ENCODE measurements around the gene GABPA. TPM values are rescaled to one million over a fixed set of nuclear protein-coding genes. Genes with fewer than 3 reads are reported as not detected.

The GABPA gene
- total RNA-seq, 1 donor from 2014 or later = 32.7 TPM

DNA sequence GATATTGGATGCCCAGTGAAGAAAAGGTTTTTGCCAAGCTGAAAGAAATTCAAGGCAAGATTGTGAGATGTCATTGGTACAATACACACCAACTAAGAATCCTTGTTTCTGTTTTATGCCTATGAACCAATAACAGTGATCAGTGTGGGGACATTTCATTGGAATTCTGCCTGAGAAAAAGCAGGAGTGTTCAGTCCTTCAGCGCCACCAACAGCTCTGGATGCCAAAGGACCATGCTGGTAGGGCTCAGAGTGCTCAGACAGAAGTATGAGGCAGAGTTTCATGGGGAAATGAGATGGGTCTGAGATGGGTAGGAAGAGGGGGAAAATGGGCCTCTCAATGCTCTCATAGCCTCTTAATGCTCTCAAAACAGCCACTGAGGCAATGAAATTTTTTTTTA lies 56.5 kb downstream of the GABPA start:
- intact Hi-C loops (cut with DNase I) = loop anchor here (10.0 kb wide), 1 partner anchor 923 kb away; no protein-coding TSS in a partner anchor
- no peak for ATAC-seq
- DNase-seq (ENCODE audit: low spot score) = no peak

GRCh38 chr21:25801217-25802014 lies 66.6 kb downstream of the GABPA start:
- peak; percentile 84 for DNase-seq (ENCODE audit: low spot score)
- ATAC-seq = peak; percentile 84
- intact Hi-C loops (cut with DNase I) = no loop called here

DNA sequence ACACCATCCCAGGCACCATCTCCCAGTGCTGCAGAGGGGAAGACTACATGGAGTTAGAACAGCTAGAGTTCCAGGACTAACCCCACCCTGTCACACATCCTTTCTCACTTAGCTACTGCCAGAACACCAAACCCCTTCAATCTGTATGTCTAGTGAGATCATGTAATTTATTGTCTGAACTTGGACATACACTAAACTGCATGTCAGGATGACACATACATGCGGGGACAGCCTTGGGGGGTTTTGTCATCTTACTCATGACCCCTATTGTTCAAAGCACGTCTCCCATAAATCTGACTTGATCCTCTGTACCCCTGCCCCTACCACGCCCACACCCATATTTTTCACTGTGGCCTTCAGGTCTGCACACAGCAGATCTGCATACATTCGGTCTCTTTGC lies 71.3 kb downstream of the GABPA start:
- intact Hi-C loops (cut with DNase I) = no loop called here
- ATAC-seq (no peak), DNase-seq (ENCODE audit: low spot score) (no peak)

GRCh38 chr21:25807191-25807590 lies 72.4 kb downstream of the GABPA start:
- DNase-seq (ENCODE audit: low spot score) (no peak), ATAC-seq (no peak)
- intact Hi-C loops (cut with DNase I) = no loop called here

- DNase-seq (ENCODE audit: low spot score) (no peak), ATAC-seq (no peak)
- intact Hi-C loops (cut with DNase I) = no loop called here
Observed at GRCh38 chr21:25809013-25809412, 74.2 kb downstream of the GABPA start.

GRCh38 chr21:25811186-25811585 lies 76.4 kb downstream of the GABPA start:
- ATAC-seq (no peak), DNase-seq (ENCODE audit: low spot score) (no peak)
- intact Hi-C loops (cut with DNase I) = no loop called here

GRCh38 chr21:25813917-25814316 lies 79.1 kb downstream of the GABPA start:
- intact Hi-C loops (cut with DNase I) = no loop called here
- no peak for DNase-seq (ENCODE audit: low spot score)
- ATAC-seq = no peak

DNA sequence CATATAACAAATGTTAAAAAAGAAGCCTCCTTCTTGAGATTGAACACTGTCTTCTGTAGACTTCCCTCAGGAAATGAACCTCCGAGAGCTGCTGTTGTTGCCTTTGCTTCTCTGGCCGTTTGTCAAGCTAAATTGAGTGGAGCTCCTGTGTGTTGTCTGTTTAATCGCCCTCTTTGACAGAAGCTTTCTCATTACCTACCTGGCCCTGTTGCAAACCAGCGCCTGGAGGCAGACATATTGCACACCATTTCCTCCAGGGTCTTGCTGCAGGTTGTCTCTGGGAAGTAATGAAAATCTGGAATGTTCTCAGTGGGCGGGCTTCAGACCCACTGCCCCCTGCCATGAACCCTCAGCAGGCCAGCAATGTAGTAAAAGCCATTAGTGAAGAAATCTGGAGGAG lies 83.3 kb downstream of the GABPA start:
- intact Hi-C loops (cut with DNase I) = no loop called here
- DNase-seq (ENCODE audit: low spot score) = no peak
- ATAC-seq = no peak

DNA sequence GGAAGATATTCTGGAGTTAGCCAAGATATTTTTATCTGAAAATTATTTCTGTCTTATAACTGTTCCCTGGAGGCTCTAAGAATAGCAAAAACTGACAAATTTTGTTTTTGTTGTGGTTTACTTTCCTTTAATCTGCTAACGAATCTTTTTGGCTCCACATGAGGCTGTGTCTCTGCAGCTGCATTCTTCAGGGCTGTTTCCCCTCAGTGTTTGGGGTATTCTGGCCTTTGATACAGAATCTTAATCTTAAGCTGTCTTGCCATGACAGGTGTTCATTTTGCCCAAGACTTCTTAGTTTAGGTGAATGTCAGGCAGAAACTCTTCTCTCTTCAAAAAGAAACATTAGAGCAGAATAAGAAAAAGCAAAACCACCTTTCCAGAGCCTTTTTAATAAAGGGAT lies 83.8 kb downstream of the GABPA start:
- ATAC-seq (no peak), DNase-seq (ENCODE audit: low spot score) (no peak)
- intact Hi-C loops (cut with DNase I) = no loop called here

Other genes with a start within 250 kb of the GABPA start
- 18.1 TPM for gene MRPL39, start 127.5 kb upstream of the GABPA start, total RNA-seq
- gene JAM2, start 95.7 kb upstream of the GABPA start, total RNA-seq = 78.1 TPM
- gene ATP5PF, start 68 bp upstream of the GABPA start, total RNA-seq = 83.6 TPM

All from sciatic nerve (tissue), 2 donors.